Stimulated activated CD8-positive, alpha-beta memory T cell treated with anti-CD3 and anti-CD28 coated beads, Interleukin-12 subunit alpha, Interleukin-12 subunit beta, amount 100 ng/mL, for 4 hours (primary cell): ENCODE data around the gene CACNA1E.
"Not testable (repeated sequence)": the region's sequence is repeated elsewhere in the genome, so short reads cannot be mapped to it uniquely, and the experiment has no call there.

Experiments
- DNase-seq: peaks from one replicate; pipeline ENCODE4 v3.0.0-alpha.2; 2020; ENCODE audit warnings: low read depth

CACNA1E gene

DNA sequence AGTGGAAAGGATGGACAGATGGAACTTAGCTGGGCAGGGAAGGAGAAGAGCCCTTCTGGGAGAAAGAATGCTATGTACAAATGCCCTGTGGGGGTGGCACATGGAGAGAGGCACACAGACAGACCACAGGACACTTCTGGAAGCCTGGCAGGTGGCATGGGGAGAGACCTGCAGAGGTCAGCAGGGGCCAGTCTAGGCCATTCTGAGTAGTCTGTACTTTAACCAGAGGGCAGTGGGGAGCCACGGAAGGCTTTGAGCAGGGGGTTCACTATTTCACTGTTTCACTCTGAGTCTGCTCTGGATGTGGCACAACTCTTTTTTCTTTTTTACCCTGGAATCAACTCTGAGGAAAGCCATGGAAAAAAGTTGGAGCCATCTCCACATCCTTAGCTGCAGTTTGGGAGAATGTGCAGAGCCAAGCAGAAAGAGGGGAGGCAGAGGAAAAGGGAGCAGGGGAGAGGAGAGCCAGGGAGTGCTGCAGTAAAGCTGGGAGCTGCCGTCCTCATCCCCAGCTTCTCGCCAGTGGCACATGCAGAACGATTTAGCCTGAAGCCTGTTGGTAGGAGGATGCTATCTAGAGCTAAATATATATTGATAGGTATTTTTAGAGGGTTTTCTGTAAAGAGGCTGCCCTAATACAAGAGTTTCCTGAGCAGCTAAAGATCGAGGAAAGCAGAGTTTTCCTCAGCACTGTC is 34.0 kb downstream of the CACNA1E start:
- no peak for DNase-seq

- DNase-seq = no peak
Observed at GRCh38 chr1:181518152-181518551, 34.8 kb downstream of the CACNA1E start.

GRCh38 chr1:181522864-181523263 is 39.5 kb downstream of the CACNA1E start:
- DNase-seq = no peak

DNA sequence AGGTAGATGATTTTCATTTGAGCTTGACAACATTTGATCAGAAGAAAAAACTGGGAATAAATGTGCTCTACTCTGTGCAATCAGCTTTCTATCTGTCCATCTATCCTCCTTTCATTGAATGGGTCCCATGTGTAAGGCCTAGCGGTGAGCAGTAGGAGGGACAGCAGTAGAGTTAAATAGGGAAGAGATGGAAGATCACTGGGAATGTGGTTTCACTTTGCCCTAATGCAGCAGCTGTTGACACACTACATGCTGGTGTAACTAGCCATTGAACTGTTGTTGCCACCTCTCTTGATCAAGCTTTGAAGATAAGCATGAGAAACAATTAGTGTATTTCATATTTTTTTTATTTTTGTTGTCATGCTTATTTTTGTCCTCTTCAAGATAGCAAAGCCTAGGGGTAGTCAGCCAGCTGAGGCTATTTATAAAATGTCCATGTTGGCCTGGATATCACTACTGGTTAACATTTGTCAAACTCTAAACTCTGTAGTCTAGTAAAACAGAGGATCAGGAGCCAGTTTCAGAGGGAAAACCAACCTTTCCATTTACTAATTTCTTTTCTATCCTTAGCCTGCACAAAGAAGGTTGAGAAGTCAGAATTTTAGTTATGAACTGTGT is 41.9 kb downstream of the CACNA1E start:
- no peak for DNase-seq

DNA sequence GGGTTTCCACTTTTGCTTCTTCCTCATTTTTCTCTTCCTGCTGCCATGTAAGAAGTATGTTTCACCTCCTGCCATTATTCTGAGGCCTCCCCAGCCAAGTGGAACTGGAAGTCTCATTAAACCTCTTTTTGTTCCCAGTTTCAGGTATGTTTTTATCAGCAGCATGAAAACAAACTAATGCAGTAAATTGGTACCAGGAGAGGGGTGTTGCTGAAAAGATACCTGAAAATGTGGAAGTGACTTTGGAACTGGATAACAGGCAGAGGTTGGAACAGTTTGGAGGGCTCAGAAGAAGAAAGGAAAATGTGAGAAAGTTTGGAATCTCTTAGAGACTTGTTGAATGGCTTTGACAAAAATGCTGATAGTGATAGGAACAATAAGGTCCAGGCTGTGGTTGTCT is 44.9 kb downstream of the CACNA1E start:
- DNase-seq = not testable (repeated sequence)

GRCh38 chr1:181531441-181531840 is 48.1 kb downstream of the CACNA1E start:
- no peak for DNase-seq

DNA sequence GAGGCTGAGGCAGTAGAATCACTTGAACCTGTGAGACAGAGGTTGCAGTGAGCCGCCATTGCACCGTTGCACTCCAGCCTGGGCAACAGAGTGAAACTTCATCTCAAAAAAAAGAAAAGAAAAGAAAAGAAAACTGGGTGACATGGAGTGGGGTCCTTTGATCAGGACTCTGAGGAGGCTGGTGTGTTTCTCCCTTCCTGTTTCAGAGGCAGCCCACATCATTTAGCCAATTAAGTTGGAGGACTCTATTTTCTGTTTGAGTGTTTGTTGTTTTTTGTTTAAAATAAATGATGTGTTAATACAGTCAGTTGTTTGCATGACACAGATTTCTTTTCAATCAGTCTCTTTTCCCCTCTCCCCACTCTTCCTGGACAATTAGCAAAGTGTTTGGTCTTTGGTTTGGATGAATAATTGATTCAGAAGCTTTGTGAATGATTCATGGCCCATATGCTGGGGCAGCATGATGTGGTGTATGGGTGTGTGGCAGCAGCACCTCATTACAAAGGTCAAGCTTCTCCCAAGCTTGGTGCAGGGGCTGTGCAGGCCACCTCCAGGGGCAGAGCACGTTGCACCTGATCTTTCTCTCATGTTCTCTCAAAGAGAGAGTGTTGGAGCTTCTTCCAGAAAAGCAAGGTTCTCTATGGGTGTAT is 48.8 kb downstream of the CACNA1E start:
- DNase-seq = no peak

DNA sequence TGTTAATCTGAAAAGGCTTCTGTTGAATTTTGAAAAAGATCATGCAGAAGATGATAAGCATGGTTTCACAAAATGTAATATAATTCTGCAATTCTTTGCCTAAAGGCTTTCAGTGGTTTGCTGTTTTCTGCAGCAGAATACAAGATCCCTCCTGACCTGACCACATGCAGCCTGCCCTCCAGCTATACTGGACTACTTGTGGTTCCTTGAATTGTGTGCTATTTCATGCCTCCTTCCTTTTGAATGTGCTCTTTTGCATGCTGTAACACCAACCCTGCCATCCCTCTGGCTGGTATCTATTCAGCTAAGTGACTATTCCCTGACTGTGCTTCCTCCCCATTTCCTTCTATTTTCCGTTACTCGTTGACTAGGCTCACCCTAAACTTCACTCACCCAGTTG is 55.5 kb downstream of the CACNA1E start:
- no peak for DNase-seq

DNA sequence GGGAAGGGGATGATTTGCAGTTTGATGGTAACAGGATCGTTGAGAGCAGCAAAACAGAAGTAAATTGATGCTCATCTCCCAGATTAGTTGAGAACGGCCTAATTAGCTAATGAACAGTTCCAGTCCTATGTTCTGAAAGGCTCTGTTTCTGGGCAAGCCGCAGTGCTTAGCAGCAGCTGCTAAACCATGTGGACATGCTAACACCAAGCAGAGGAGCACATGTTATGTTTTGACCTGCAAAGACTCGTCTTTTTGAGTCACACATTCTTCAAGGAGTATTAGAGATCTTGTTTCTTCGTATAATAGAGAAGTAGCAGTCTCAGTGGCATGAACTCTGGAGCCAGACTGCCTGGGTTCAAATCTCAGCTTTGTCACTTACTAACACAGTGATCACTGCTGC is 58.1 kb downstream of the CACNA1E start:
- DNase-seq = no peak

DNA sequence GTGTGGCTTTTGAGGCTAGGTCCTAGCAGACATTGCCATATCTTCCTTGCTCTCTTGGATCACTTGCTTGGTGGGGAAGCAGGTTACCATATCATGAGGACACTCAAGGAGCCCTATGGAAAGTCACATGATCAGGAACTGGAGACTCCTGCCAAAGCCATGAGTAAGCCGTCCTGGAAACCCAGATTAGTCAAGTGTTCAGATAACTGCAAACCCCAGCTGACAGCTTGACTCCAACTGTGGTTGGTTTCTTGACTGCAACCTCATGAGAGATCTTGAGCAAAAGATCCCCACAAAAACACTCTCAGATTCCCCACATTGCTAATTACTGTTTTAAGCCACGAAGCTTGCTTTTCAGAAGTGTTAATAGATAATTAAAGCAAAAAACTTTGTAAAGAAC is 58.6 kb downstream of the CACNA1E start:
- DNase-seq = no peak

DNA sequence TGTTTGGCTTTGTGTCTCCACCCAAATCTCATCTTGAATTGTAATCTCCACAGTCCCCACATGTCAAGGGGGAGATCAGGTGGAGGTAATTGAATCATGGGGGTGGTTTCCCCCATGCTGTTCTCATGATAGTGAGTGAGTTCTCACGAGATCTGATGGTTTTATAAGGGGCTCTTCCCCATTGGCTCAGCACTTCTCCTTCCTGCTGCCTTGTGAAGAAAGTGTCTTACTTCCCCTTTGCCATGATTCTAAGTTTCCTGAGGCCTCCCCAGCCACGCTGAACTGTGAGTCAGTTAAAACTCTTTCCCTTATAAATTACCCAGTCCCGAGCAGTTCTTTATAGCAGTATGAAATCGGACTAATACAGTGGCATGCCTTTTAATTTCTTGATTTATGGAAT is 59.1 kb downstream of the CACNA1E start:
- not testable (repeated sequence) for DNase-seq

GRCh38 chr1:181545395-181545794 is 62.1 kb downstream of the CACNA1E start:
- no peak for DNase-seq

DNA sequence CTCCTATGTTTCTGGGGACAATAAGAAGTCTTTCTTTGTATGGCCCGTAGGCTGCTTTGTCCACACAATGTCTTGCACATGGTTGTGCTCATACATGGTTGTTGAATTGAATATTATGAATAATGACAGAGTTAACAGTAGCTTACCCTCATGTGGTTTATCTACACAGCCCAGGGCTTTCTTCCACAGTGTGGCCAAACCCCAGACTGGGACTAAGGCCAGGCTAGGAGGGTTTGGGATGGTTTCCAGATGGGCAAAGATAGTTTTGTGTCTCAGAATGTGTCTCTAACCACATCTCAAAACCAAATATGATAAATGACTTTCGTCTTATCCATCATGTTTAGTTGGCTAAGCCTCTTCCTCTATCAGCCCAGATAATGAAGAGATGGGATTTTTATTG is 65.2 kb downstream of the CACNA1E start:
- DNase-seq = no peak

DNA sequence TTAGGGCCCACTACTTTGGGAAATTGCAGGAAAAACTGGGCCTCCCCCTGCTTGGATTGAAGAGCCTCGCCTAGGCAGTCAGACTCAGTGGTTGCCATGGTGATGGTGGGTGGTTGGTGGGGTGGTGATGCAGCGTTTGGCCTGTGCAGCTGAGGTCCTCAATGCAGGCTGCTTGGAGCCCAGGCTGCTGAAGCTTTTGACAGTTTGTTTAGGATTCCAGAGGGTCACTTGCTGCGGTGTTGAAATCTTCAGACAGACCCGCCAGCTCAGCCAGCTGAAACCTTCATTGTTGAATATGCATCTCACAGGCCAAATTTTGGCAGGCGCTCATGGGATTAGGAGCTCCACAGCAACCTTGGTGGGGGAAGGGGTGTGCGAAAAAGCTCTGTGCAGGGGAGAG is 67.9 kb downstream of the CACNA1E start:
- no peak for DNase-seq

DNA sequence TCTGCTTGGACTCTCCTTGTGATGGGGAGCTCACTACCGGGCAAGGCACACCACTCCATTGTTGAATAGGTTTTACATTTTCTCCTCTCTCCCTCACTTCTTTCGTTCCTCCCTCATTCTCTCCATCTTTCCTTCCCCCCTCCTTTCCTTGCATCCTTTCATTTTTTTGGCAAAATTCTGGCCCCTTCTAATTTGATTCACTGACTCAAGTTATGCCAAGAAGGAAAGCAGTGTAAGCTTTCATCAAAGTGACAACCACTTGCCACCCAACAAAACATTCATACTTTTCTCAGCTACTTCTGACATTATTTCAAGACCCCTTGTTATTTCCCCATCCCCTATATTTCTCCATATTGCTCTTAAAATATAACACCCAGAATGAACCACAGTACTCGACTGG is 68.4 kb downstream of the CACNA1E start:
- no peak for DNase-seq

- DNase-seq = no peak
Observed at GRCh38 chr1:181554465-181554864, 71.1 kb downstream of the CACNA1E start.

DNA sequence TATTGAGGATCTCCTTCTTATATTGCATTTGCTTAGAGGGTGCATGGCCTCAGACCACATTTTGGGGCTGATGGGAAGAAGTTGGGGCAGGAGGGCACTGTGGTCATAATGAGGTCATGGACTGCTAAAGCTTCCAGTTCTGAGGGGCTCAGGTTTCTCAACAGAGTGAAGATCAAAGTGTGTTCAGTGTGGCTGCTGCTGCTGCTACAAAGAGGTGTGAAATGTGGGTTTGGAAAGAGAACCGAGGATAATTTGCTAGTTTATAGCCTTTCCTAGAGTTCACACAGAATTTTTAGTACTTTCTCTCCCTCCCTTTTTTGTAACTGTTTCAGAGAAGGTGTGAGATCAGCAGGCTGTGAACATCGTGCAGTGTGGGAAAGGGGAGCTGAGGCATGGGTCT is 73.3 kb downstream of the CACNA1E start:
- no peak for DNase-seq

GRCh38 chr1:181557313-181557712 is 74.0 kb downstream of the CACNA1E start:
- DNase-seq = no peak

DNA sequence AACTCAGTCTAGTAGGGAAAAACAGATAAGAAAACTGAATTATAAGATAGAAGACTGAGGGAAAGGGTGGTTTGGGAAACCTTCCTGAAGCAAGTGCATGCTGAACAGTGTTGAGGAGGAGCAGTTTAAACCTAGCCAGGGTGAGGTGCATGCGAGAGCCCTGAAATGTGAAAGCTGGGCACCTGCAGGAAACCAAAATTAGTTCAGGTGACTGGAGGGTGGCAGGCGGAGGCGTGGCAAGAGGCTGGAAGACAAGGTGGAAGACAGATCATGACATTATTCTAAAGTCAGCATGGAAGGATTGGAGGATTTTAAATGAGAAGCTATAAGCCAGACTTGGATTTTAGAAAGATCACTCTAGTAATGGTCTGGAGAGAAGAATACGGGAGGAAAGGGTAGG is 75.1 kb downstream of the CACNA1E start:
- DNase-seq = no peak

GRCh38 chr1:181559142-181559541 is 75.8 kb downstream of the CACNA1E start:
- no peak for DNase-seq

GRCh38 chr1:181562395-181562794 is 79.1 kb downstream of the CACNA1E start:
- DNase-seq = no peak

GRCh38 chr1:181568736-181569135 is 85.4 kb downstream of the CACNA1E start:
- no peak for DNase-seq

- DNase-seq = no peak
Observed at GRCh38 chr1:181577475-181577874, 94.2 kb downstream of the CACNA1E start.

DNA sequence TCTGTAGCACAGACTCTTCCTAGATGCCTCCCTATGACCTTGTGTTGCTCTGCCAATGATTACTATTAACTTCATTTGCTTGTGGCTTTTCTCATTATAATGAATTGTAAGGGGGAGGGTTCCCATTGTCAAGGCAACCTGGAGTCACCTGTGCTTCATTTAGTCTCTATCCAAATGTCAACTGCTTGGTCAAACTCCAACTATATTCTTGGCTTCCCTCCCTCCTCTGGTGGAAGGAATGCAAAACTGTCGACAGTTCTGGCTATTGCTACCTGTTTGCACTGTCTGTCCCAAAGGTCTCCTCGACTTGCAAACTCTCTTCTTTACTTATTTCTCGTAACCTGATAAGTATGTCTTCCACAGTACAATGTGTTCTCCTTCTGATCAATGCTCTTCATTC is 100.3 kb downstream of the CACNA1E start:
- no peak for DNase-seq
